ENCODE data around the gene BAIAP2. TPM values are rescaled to one million over a fixed set of nuclear protein-coding genes. Genes with fewer than 3 reads are reported as not detected.
"Not testable (repeated sequence)": the region's sequence is repeated elsewhere in the genome, so short reads cannot be mapped to it uniquely, and the experiment has no call there.

The BAIAP2 gene
- polyA plus RNA-seq, 1 experiment, result 9.6 TPM

- ChIA-PET POLR2A (interaction anchor here (0.7 kb wide), 1 partner anchor 40 kb away, joined by 3 read pairs; no protein-coding TSS in a partner anchor), CTCF (no interaction called here)
- Histone ChIP-seq H3K4me3 (ENCODE audit: low read depth, low read length) (no peak overlapping the region), H3K27me3 (ENCODE audit: control insufficient read depth, insufficient read depth, low read length) (peaks cover 31% of the 10 kb centered on the region), H3K9me3 (ENCODE audit: control insufficient read depth, insufficient read depth, low read length) (peaks cover 9% of the 10 kb centered on the region; the same call in 1 of the 2 replicates), H3K27ac (ENCODE audit: low read depth, low read length) (no peak overlapping the region)
- no peak for TF ChIP-seq CTCF (IDR thresholded peaks at IDR 0.05; ENCODE audit: low read depth, low read length)
- no peak for DNase-seq (ENCODE audit: low read depth, low spot score)
Observed at GRCh38 chr17:81029859-81030258, 5.1 kb upstream of the BAIAP2 start.

- CTCF ChIA-PET; DNase-seq (ENCODE audit: low read depth, low spot score); H3K4me3 ChIP-seq (ENCODE audit: low read depth, low read length); H3K27ac ChIP-seq (ENCODE audit: low read depth, low read length); H3K9me3 ChIP-seq (ENCODE audit: control insufficient read depth, insufficient read depth, low read length): not testable (repeated sequence)
- POLR2A ChIA-PET, result interaction anchor here (0.7 kb wide), 1 partner anchor 40 kb away, joined by 3 read pairs; no protein-coding TSS in a partner anchor
- H3K27me3 ChIP-seq (ENCODE audit: control insufficient read depth, insufficient read depth, low read length), result peaks cover 27% of the 10 kb centered on the region
Observed at GRCh38 chr17:81030312-81030711, 4.6 kb upstream of the BAIAP2 start.

GRCh38 chr17:81030741-81031565 is 4.0 kb upstream of the BAIAP2 start:
- Histone ChIP-seq H3K27ac (ENCODE audit: low read depth, low read length) (no peak overlapping the region), H3K9me3 (ENCODE audit: control insufficient read depth, insufficient read depth, low read length) (peaks cover 10% of the 10 kb centered on the region; the same call in 1 of the 2 replicates), H3K27me3 (ENCODE audit: control insufficient read depth, insufficient read depth, low read length) (peaks cover 21% of the 10 kb centered on the region), H3K4me3 (ENCODE audit: low read depth, low read length) (no peak overlapping the region)
- ChIA-PET POLR2A (interaction anchor here (0.7 kb wide), 1 partner anchor 41 kb away, joined by 3 read pairs; no protein-coding TSS in a partner anchor), CTCF (no interaction called here)
- TF ChIP-seq CTCF (IDR thresholded peaks at IDR 0.05; ENCODE audit: low read depth, low read length), result no peak
- DNase-seq (ENCODE audit: low read depth, low spot score), result no peak

- DNase-seq (ENCODE audit: low read depth, low spot score), result no peak
- Histone ChIP-seq H3K4me3 (ENCODE audit: low read depth, low read length) (no peak overlapping the region), H3K27me3 (ENCODE audit: control insufficient read depth, insufficient read depth, low read length) (peaks cover 13% of the 10 kb centered on the region), H3K27ac (ENCODE audit: low read depth, low read length) (no peak overlapping the region), H3K9me3 (ENCODE audit: control insufficient read depth, insufficient read depth, low read length) (peaks cover 10% of the 10 kb centered on the region; the same call in 1 of the 2 replicates)
- CTCF ChIA-PET, result no interaction called here
- POLR2A ChIA-PET, result no interaction called here
- no peak for TF ChIP-seq CTCF (IDR thresholded peaks at IDR 0.05; ENCODE audit: low read depth, low read length)
Observed at GRCh38 chr17:81031566-81032550, 3.1 kb upstream of the BAIAP2 start.

Measured in AG04450 (cell line).